Uterus (tissue), 4 donors: ENCODE data around the gene MTMR11. TPM values are rescaled to one million over a fixed set of nuclear protein-coding genes. Genes with fewer than 3 reads are reported as not detected.
A peak's percentile ranks its signal among the peaks of the same experiment; 100 is the strongest.

Experiments used
- DNase-seq, 2 donors: peaks; one replicate each; pipeline ENCODE4 v3.0.0-alpha.2; 2019 to 2020
- H3K27ac ChIP-seq, 2 donors: fragments of 200-600 bp; sonication (generic); 1 replicate in 1 of 2; 2 replicates in 1 of 2; pipeline ENCODE4 v1.5.1; 2016 to 2018
- H3K27me3 ChIP-seq, 2 donors: fragments of 200-600 bp; sonication (generic); one replicate each; pipeline ENCODE4 v1.5.1; 2018 to 2019; ENCODE audit warnings: control low read depth in 1 of 2
- H3K36me3 ChIP-seq, 2 donors: fragments of 200-600 bp; sonication (generic); one replicate each; pipeline ENCODE4 v1.5.1; 2019; ENCODE audit warnings: control low read depth in 1 of 2
- H3K4me1 ChIP-seq, 2 donors: fragments of 200-600 bp; sonication (generic); one replicate each; pipeline ENCODE4 v1.5.1; 2018 to 2019; ENCODE audit warnings: control low read depth in 1 of 2
- H3K4me3 ChIP-seq, 2 donors: fragments of 200-600 bp; sonication (generic); 1 replicate in 1 of 2; 2 replicates in 1 of 2; pipeline ENCODE4 v1.5.1; 2018 to 2019; ENCODE audit warnings: mild to moderate bottlenecking in 1 of 2
- H3K9me3 ChIP-seq, 2 donors: fragments of 200-600 bp; sonication (generic); one replicate each; pipeline ENCODE4 v1.5.1; 2019; ENCODE audit warnings: control low read depth in 1 of 2
- POLR2A ChIP-seq, 2 donors: fragments of 450-650 bp; IDR thresholded peaks; one replicate each; pipeline ENCODE4 v1.6.1; 2016; ENCODE audit warnings: antibody characterized with exemption in 2 of 2, mild to moderate bottlenecking in 1 of 2, moderate library complexity in 1 of 2
- intact Hi-C: fragments of 100-400 bp; cut with DNase I; formaldehyde crosslinking; loops from one replicate; pipeline ENCODE4 v1.15.1; 2023; ENCODE audit warnings: low total_unique reads
- total RNA-seq, 4 donors: library from RNA; depleted of rRNA in 3 of 4; stranded (reverse); fragments of >200 nt in 3 of 4; gene quantifications; one replicate each; pipeline versions ENCODE4 v1.1.0 to v1.2.4, GENCODE V29; 2014 to 2023
- TF ChIP-seq, protein P1 (sequence below), 4 experiments: fragments of 200-600 bp in 2 of 4; fragments of 450-650 bp in 2 of 4; sonication (generic) in 2 of 4; IDR thresholded peaks; one replicate each; pipeline ENCODE4 v1.5.1; 2016 to 2019; ENCODE audit warnings: antibody characterized with exemption in 4 of 4, mild to moderate bottlenecking in 2 of 4, moderate library complexity in 1 of 4
- donor health status: DM: yes; HTN: yes; CAD: no.

The MTMR11 gene
- total RNA-seq, 4 donors from 2014 or later = 6.4 to 48.2 (median 32.1) TPM

- H3K27me3 ChIP-seq = no peaks in the 10 kb centered on the region
- no peaks in the 10 kb centered on the region for H3K36me3 ChIP-seq
- no peaks in the 10 kb centered on the region for H3K9me3 ChIP-seq
- peak overlapping the region; percentile 88 to 90 for H3K27ac ChIP-seq
- no peak overlapping the region for H3K4me3 ChIP-seq
- peaks cover 0 to 10% of the 10 kb centered on the region in 2 donors for H3K4me1 ChIP-seq
- no peak for TF ChIP-seq POLR2A (IDR thresholded peaks at IDR 0.05)
- intact Hi-C loops = no loop called here
- no peak for DNase-seq
Measured at GRCh38 chr1:149937759-149938158, 1.1 kb upstream of the MTMR11 start.

- H3K27ac ChIP-seq = peak overlapping the region; percentile 88 to 90
- H3K4me1 ChIP-seq = peaks cover 0 to 10% of the 10 kb centered on the region in 2 donors
- no peaks in the 10 kb centered on the region for H3K9me3 ChIP-seq
- no peaks in the 10 kb centered on the region for H3K36me3 ChIP-seq
- TF ChIP-seq POLR2A (IDR thresholded peaks at IDR 0.05) = no peak
- TF ChIP-seq, protein P1, sequence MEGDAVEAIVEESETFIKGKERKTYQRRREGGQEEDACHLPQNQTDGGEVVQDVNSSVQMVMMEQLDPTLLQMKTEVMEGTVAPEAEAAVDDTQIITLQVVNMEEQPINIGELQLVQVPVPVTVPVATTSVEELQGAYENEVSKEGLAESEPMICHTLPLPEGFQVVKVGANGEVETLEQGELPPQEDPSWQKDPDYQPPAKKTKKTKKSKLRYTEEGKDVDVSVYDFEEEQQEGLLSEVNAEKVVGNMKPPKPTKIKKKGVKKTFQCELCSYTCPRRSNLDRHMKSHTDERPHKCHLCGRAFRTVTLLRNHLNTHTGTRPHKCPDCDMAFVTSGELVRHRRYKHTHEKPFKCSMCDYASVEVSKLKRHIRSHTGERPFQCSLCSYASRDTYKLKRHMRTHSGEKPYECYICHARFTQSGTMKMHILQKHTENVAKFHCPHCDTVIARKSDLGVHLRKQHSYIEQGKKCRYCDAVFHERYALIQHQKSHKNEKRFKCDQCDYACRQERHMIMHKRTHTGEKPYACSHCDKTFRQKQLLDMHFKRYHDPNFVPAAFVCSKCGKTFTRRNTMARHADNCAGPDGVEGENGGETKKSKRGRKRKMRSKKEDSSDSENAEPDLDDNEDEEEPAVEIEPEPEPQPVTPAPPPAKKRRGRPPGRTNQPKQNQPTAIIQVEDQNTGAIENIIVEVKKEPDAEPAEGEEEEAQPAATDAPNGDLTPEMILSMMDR (IDR thresholded peaks at IDR 0.05) = peak in 2 of 4 experiments; percentile 10 to 14
- no peak for DNase-seq
- no peaks in the 10 kb centered on the region for H3K27me3 ChIP-seq
- peak overlapping the region; percentile 66 to 73 for H3K4me3 ChIP-seq
- intact Hi-C loops = no loop called here
Measured at GRCh38 chr1:149936992-149937705, 470 bp upstream of the MTMR11 start.

GRCh38 chr1:149934356-149934755, 2.3 kb downstream of the MTMR11 start:
- TF ChIP-seq, protein P1 (IDR thresholded peaks at IDR 0.05) = no peak
- no peak for TF ChIP-seq POLR2A (IDR thresholded peaks at IDR 0.05)
- H3K27ac ChIP-seq = peak overlapping the region in 1 of 2 donors; percentile 90
- no peaks in the 10 kb centered on the region for H3K27me3 ChIP-seq
- no peaks in the 10 kb centered on the region for H3K9me3 ChIP-seq
- H3K4me3 ChIP-seq = no peak overlapping the region
- intact Hi-C loops = no loop called here
- H3K36me3 ChIP-seq = no peaks in the 10 kb centered on the region
- DNase-seq = no peak
- H3K4me1 ChIP-seq = peaks cover 0 to 10% of the 10 kb centered on the region in 2 donors

- no peak for TF ChIP-seq POLR2A (IDR thresholded peaks at IDR 0.05)
- TF ChIP-seq, protein P1 (IDR thresholded peaks at IDR 0.05) = no peak
- Histone ChIP-seq H3K9me3 (no peaks in the 10 kb centered on the region), H3K36me3 (no peaks in the 10 kb centered on the region), H3K27ac (no peak overlapping the region), H3K4me3 (no peak overlapping the region), H3K4me1 (peaks cover 0 to 10% of the 10 kb centered on the region in 2 donors), H3K27me3 (no peaks in the 10 kb centered on the region)
- intact Hi-C loops = no loop called here
- DNase-seq = no peak
Measured at GRCh38 chr1:149933208-149933607, 3.5 kb downstream of the MTMR11 start.

- Histone ChIP-seq H3K4me3 (no peak overlapping the region), H3K36me3 (no peaks in the 10 kb centered on the region), H3K27ac (no peak overlapping the region), H3K9me3 (no peaks in the 10 kb centered on the region), H3K4me1 (peaks cover 0 to 5% of the 10 kb centered on the region in 2 donors), H3K27me3 (no peaks in the 10 kb centered on the region)
- no peak for DNase-seq
- TF ChIP-seq, protein P1 (IDR thresholded peaks at IDR 0.05) = no peak
- TF ChIP-seq POLR2A (IDR thresholded peaks at IDR 0.05) = no peak
- intact Hi-C loops = no loop called here
Measured at GRCh38 chr1:149932474-149932873, 4.2 kb downstream of the MTMR11 start.
